Cardiac fibroblast (primary cell): ENCODE measurements around the gene PDZD4.

ENCODE experiments used
- DNase-seq, 2 donors: peaks; one replicate each; pipeline versions ENCODE4 v3.0.0 to v3.0.0-alpha.2; 2010; ENCODE audit warnings: low read depth in 2 of 2
- H3K4me3 ChIP-seq, 2 donors: replicated peaks in 1 of 2; 1 replicate in 1 of 2; 2 replicates in 1 of 2; pipeline ENCODE4 v1.5.1; 2011; ENCODE audit warnings: low read depth in 2 of 2, low read length in 2 of 2, mild to moderate bottlenecking in 2 of 2, moderate library complexity in 1 of 2
- CTCF ChIP-seq: IDR thresholded peaks from one replicate; pipeline ENCODE4 v1.5.1; 2011; ENCODE audit warnings: low read depth, mild to moderate bottlenecking, low read length, inconsistent platforms

The PDZD4 gene

GRCh38 chrX:153772316-153773217, 57.8 kb downstream of the PDZD4 start:
- DNase-seq, result no peak
- no peak overlapping the region for H3K4me3 ChIP-seq
- TF ChIP-seq CTCF, result no peak

- no peak for TF ChIP-seq CTCF
- DNase-seq, result no peak
- H3K4me3 ChIP-seq, result no peak overlapping the region
Measured at GRCh38 chrX:153771415-153772315, 58.7 kb downstream of the PDZD4 start.

GRCh38 chrX:153770601-153771414, 59.5 kb downstream of the PDZD4 start:
- no peak overlapping the region for H3K4me3 ChIP-seq
- no peak for DNase-seq
- TF ChIP-seq CTCF, result no peak

- no peak for DNase-seq
- no peak for TF ChIP-seq CTCF
- H3K4me3 ChIP-seq, result no peak overlapping the region
Measured at GRCh38 chrX:153769865-153770600, 60.3 kb downstream of the PDZD4 start.

- H3K4me3 ChIP-seq, result no peak overlapping the region
- TF ChIP-seq CTCF, result no peak
- no peak for DNase-seq
Measured at GRCh38 chrX:153769158-153769864, 61.0 kb downstream of the PDZD4 start.
